Esophagus muscularis mucosa (tissue), 3 donors: ENCODE results near the gene MTHFS.

Source experiments
- CTCF ChIP-seq, 3 experiments: fragments of 200-600 bp in 2 of 3; fragments of 450-650 bp in 1 of 3; sonication (generic) in 2 of 3; IDR thresholded peaks; one replicate each; pipeline ENCODE4 v1.5.1; 2017 to 2019; ENCODE audit warnings: antibody characterized with exemption in 3 of 3, mild to moderate bottlenecking in 2 of 3, moderate library complexity in 1 of 3
- POLR2A ChIP-seq: fragments of 450-650 bp; IDR thresholded peaks from one replicate; pipeline ENCODE4 v1.6.1; 2017; ENCODE audit warnings: antibody characterized with exemption, moderate library complexity, mild to moderate bottlenecking, low read depth

GRCh38 chr15:79828447-79828846 lies 68.4 kb downstream of the MTHFS start:
- no peak for TF ChIP-seq CTCF (IDR thresholded peaks at IDR 0.05)
- TF ChIP-seq POLR2A: no peak
